Ecto neural progenitor cell (in vitro differentiated cells): ENCODE results near the gene DACT1.

ENCODE experiments used
- DNase-seq: peaks from one replicate; pipeline ENCODE4 v3.0.0-alpha.2; 2018; ENCODE audit warnings: low spot score

The DACT1 gene

GRCh38 chr14:58666737-58667136, 29.0 kb downstream of the DACT1 start:
- DNase-seq: no peak

GRCh38 chr14:58667900-58668299, 30.1 kb downstream of the DACT1 start:
- no peak for DNase-seq

GRCh38 chr14:58668848-58669480, 31.2 kb downstream of the DACT1 start:
- DNase-seq: no peak

- DNase-seq: no peak
Measured at GRCh38 chr14:58669556-58670200, 31.9 kb downstream of the DACT1 start.

GRCh38 chr14:58671024-58671423, 33.3 kb downstream of the DACT1 start:
- DNase-seq: no peak

GRCh38 chr14:58671436-58671835, 33.7 kb downstream of the DACT1 start:
- DNase-seq: no peak

GRCh38 chr14:58673722-58674121, 36.0 kb downstream of the DACT1 start:
- DNase-seq: no peak

GRCh38 chr14:58677001-58677400, 39.2 kb downstream of the DACT1 start:
- DNase-seq: no peak

- no peak for DNase-seq
Measured at GRCh38 chr14:58677517-58677916, 39.8 kb downstream of the DACT1 start.

DNA sequence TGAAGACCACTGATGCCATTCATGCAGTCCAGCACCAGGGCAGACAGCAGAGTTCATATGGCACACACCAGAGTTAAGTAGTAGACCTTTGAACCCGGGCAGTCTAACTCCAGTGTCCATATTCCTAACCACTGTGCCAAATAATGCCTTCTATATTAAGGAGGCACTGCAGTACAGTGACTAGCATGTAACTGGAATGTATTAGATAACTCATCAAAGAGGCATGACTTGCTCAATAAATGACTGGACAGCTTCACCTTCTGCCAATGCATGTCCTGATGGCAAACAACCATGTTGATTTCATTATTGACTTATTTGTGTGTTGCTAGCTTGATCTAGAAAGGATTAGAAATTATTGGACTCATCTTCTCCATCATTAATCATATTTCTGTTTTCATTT, 40.2 kb downstream of the DACT1 start:
- DNase-seq: no peak

- no peak for DNase-seq
Measured at GRCh38 chr14:58680698-58681097, 42.9 kb downstream of the DACT1 start.

DNA sequence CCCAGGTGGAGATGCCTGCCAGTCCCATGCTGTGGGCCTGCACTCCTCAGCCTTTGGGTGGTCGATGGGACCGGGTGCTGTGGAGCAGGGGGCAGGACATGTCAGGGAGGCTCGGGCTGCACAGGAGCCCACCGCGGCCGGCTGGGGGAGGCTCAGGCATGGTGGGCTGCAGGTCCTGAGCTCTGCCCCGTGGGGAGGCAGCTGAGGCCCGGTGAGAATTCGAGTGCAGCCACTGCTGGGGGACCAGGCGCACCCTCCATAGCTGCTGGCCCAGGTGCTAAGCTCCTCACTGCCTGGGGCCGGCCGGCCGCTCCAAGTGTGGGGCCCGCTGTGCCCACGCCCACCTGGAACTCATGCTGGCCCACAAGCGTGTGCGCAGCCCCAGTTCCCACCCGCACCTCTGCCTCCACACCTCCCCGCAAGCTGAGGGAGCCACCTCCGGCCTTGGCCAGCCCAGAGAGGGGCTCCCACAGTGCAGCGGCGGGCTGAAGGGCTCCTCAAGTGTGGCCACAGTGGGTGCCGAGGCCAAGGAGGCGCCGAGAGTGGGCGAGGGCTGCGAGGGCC, 49.6 kb downstream of the DACT1 start:
- no peak for DNase-seq

- DNase-seq: no peak
Measured at GRCh38 chr14:58690801-58691516, 53.2 kb downstream of the DACT1 start.

- DNase-seq: no peak
Measured at GRCh38 chr14:58693048-58693447, 55.3 kb downstream of the DACT1 start.

DNA sequence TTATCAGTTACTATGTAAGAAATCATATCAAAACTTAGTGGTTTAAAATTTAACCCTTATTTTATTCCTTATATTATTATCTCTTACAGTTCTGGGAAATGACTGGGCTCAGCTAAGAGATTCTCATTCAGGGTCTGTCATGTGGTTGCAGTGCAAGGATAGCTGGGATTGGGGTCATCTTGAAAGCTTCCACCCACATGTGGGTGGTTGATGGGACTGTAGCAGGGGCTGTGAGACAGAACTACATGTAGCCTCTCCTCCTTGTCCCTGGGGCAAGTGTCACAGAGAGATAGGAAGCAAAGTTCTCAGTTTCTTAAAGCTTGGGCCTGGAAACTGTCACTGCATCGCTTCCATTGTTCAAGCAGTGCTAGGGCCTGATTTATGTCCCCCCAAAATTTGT, 57.8 kb downstream of the DACT1 start:
- no peak for DNase-seq

DNA sequence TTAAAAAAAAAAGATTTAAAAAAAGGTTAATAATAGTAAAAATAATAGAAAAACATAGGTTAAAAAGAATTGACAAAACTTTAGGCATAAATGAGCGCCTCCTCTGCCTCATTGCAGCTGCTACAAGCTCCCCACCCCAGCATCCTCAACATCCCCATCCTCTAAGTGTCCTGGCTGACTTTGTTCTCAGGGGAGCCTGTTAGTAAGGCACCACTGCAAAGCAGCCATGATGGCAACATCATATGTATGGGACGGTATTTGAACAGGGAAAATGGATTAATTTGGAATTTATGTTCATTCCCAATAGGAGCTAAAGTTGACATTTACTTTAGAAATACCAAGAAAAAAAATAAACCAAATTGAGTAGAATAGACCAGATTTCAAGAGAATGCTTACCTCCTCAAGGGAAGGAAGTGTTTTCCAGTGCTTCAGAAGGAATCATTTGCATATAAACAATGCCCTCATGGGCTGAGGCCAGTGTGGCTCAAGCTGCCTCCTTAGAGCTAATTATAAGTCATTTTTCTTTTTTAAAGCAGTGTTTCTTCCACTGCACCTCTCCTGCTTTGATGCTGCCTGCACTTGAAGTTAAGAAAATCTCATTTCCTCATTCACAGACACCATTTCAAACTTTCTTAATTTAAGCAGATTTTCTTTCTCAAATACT, 59.6 kb downstream of the DACT1 start:
- DNase-seq: no peak
